ENCODE results near the gene AARSD1.
"Not testable (repeated sequence)": the region's sequence is repeated elsewhere in the genome, so short reads cannot be mapped to it uniquely, and the experiment has no call there.

Gene AARSD1, protein sequence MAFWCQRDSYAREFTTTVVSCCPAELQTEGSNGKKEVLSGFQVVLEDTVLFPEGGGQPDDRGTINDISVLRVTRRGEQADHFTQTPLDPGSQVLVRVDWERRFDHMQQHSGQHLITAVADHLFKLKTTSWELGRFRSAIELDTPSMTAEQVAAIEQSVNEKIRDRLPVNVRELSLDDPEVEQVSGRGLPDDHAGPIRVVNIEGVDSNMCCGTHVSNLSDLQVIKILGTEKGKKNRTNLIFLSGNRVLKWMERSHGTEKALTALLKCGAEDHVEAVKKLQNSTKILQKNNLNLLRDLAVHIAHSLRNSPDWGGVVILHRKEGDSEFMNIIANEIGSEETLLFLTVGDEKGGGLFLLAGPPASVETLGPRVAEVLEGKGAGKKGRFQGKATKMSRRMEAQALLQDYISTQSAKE

DNA sequence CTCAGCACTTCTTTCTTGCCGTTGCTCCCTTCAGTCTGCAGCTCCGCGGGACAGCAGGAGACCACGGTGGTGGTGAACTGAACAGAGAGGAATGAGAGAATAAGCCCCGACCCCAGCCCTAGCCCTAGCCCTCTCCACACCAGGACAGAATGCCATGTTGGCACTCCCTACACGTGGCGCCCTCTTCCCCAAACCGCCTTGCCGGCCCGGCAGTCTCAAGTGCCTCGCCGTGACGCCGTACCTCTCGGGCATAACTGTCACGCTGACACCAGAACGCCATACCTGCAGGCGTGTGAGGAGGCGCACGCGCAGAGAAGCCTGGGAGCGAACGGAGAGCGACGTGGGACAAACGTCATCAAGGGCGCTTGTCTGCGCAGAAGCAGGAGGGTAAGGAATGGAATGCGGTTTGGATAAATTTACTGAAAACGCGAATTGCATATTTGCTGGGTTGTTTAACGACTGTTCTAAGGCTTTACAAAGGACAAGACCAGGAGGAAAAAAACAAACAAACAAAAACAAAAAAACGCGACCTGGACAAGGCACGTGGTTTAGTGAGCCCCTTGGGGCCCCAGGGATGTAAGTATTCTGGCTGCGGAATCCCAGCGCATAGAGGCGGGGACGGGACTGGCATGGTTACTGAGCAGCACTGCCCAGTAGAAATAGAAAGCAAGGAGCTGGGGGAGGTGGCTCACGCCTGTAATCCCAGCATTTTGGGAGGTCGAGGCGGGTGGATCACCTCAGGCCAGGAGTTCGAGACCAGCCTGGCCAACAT lies at the start of gene AARSD1:
AARSD1 (minus strand) TSS at position 294 of the 772 bp plus-strand sequence; CDS start at position 280, 14 bp downstream.
- Mint-ChIP-seq H3K27me3 (no peaks in the 10 kb centered on the region), H3K4me3 (peak within 1 kb of the TSS; percentile 88), H3K27ac (peak within 1 kb of the TSS; percentile 97), H3K4me1 (peaks cover 23% of the 10 kb centered on the region), H3K9me3 (no peaks in the 10 kb centered on the region), H3K36me3 (peaks cover 16% of the 10 kb centered on the region)
- peak; percentile 95 for DNase-seq
- CTCF ChIA-PET, result no interaction called here

GRCh38 chr17:43013296-43013695 lies 49.0 kb upstream of the AARSD1 start:
- no peak overlapping the region for H3K27ac Mint-ChIP-seq
- no peak overlapping the region for H3K4me3 Mint-ChIP-seq
- H3K9me3 Mint-ChIP-seq, result no peaks in the 10 kb centered on the region
- no peak for DNase-seq
- CTCF ChIA-PET, result no interaction called here
- peaks cover 20% of the 10 kb centered on the region for H3K4me1 Mint-ChIP-seq
- H3K27me3 Mint-ChIP-seq, result no peaks in the 10 kb centered on the region
- H3K36me3 Mint-ChIP-seq, result peaks cover 32% of the 10 kb centered on the region

DNA sequence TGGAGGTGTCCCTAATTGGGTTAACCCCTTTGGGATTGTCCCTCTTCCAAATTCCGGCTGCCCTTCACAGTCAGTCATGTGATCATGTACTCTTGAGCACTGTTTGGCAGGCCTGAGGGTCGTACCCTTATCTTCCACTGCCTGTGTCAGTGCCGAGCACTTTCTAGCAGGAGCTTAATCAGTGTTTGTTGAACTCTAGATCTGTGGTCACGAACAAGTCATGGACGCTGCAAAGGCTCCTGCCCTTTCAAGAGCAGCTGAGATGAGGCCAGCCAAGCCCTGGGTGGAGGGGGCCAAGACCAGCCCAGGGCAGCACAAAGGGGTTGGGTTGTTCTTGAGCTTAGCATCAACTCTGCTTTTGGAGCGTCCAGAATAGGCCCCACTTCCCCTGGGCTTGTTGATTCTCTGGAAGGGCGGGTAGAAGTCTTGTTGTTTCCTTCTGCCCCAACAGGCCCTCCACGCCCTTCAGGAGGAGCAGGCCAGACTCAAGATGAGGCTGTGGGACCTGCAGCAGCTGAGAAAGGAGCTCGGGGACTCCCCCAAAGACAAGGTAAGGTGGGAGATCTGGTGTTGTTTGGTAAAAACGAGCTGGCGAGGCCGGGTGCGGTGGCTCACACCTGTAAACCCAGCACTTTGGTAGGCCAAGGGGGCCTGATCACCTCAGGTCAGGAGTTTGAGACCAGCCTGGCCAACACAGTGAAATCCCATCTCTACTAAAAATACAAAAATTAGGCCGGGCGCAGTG lies 47.6 kb upstream of the AARSD1 start:
- Mint-ChIP-seq H3K27ac (no peak overlapping the region), H3K4me3 (no peak overlapping the region), H3K27me3 (no peaks in the 10 kb centered on the region), H3K4me1 (peaks cover 29% of the 10 kb centered on the region), H3K9me3 (no peaks in the 10 kb centered on the region), H3K36me3 (peaks cover 33% of the 10 kb centered on the region)
- CTCF ChIA-PET, result no interaction called here
- DNase-seq, result no peak

- no peak overlapping the region for H3K27ac Mint-ChIP-seq
- no peak overlapping the region for H3K4me3 Mint-ChIP-seq
- peaks cover 39% of the 10 kb centered on the region for H3K36me3 Mint-ChIP-seq
- no peaks in the 10 kb centered on the region for H3K9me3 Mint-ChIP-seq
- H3K4me1 Mint-ChIP-seq, result peaks cover 38% of the 10 kb centered on the region
- no peaks in the 10 kb centered on the region for H3K27me3 Mint-ChIP-seq
- DNase-seq, result no peak
- CTCF ChIA-PET, result interaction anchor here (1.1 kb wide), 1 partner anchor 14 kb away, joined by 3 read pairs; no protein-coding TSS in a partner anchor
Measured at GRCh38 chr17:43010667-43011308, 46.5 kb upstream of the AARSD1 start.

- no peaks in the 10 kb centered on the region for H3K27me3 Mint-ChIP-seq
- CTCF ChIA-PET, result interaction anchor here (0.7 to 1.4 kb wide), 4 partner anchors 9 to 36 kb away, joined by 3 to 11 read pairs (median 3); partner anchors contain the start of gene RPL27
- H3K4me1 Mint-ChIP-seq, result peaks cover 35% of the 10 kb centered on the region
- DNase-seq, result peak; percentile 93
- peak within 1 kb of the TSS; percentile 99 for H3K27ac Mint-ChIP-seq
- H3K36me3 Mint-ChIP-seq, result peaks cover 29% of the 10 kb centered on the region
- H3K9me3 Mint-ChIP-seq, result no peaks in the 10 kb centered on the region
- H3K4me3 Mint-ChIP-seq, result peak within 1 kb of the TSS; percentile 100
Measured at GRCh38 chr17:43006639-43007551, 42.6 kb upstream of the AARSD1 start, which contains the start of gene IFI35. Gene IFI35 (plus strand): TSS chr17:43006784. CDS start chr17:43006948, 164 bp downstream.

- Mint-ChIP-seq H3K27ac (peak overlapping the region; percentile 49), H3K4me3 (no peak overlapping the region), H3K9me3 (no peaks in the 10 kb centered on the region), H3K36me3 (peaks cover 40% of the 10 kb centered on the region), H3K27me3 (no peaks in the 10 kb centered on the region), H3K4me1 (peaks cover 41% of the 10 kb centered on the region)
- no peak for DNase-seq
- CTCF ChIA-PET, result interaction anchor here (0.6 kb wide), 1 partner anchor 173 kb away, joined by 6 read pairs; no protein-coding TSS in a partner anchor
Measured at GRCh38 chr17:43003542-43004172, 39.4 kb upstream of the AARSD1 start.

- H3K9me3 Mint-ChIP-seq, H3K27ac Mint-ChIP-seq, H3K4me3 Mint-ChIP-seq, CTCF ChIA-PET, DNase-seq, H3K27me3 Mint-ChIP-seq: not testable (repeated sequence)
- Mint-ChIP-seq H3K4me1 (peaks cover 35% of the 10 kb centered on the region), H3K36me3 (peaks cover 36% of the 10 kb centered on the region)
Measured at GRCh38 chr17:43000894-43001293, 36.6 kb upstream of the AARSD1 start.

GRCh38 chr17:42999003-42999525 lies 34.8 kb upstream of the AARSD1 start:
- CTCF ChIA-PET, result interaction anchor here (1.4 to 1.7 kb wide), 3 partner anchors 25 to 311 kb away, joined by 3 to 5 read pairs (median 3); partner anchors contain the start of gene PSME3
- Mint-ChIP-seq H3K9me3 (no peaks in the 10 kb centered on the region), H3K4me1 (peaks cover 35% of the 10 kb centered on the region), H3K4me3 (peak overlapping the region; percentile 90), H3K36me3 (peaks cover 36% of the 10 kb centered on the region), H3K27me3 (no peaks in the 10 kb centered on the region), H3K27ac (peak overlapping the region; percentile 98)
- no peak for DNase-seq

DNA sequence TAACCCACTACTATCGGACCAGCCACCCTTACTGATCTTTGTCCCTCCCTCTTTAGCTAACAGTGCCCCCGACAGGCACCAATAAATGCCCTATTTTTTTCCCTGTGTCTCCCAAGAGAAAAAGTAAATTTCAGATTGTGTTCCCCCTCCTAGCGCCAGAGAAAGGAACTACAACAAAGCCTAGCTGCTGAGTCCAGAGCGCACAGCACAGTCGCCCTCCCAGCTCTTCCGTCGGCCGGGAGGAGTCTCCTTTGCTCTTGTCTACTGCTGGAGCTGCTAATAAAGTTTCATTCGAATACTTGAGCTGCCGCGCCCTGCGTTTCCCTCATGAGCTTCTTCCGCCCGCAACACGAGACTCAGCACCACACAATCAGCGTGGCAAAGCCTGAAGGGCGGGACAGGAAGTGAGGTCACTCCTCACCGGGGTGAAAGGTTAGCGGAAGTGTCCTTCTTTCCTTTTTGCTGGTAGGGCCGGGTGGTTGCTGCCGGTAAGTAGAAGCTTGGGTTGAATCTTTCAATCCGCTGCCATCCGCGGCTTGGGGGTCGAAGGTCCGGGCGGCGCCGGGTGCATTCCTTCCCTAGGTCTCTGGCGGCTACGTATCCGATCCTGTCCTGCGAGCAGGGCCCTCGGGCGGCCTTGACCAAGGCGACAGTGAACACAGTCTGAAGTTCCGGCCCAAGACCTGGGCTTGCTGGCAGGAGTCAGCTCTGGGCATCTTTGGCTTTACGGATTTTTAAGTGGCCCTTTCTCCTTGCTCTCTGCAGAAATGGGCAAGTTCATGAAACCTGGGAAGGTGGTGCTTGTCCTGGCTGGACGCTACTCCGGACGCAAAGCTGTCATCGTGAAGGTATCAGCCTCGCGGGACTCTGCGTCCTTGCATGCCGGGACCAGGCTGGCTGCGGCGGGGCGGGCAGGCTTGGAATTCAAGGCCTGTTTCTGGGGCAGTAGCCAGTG lies 34.0 kb upstream of the AARSD1 start, which contains the start of gene RPL27:
RPL27 (plus strand) TSS at position 436 of the 955 bp plus-strand sequence; CDS start at position 768, 332 bp downstream.
- CTCF ChIA-PET, result interaction anchor here (0.6 to 2.1 kb wide), 21 partner anchors 8 to 477 kb away, joined by 3 to 11 read pairs (median 3); partner anchors contain the start of genes BECN1, PSME3, PTGES3L and RUNDC1
- Mint-ChIP-seq H3K4me1 (peaks cover 35% of the 10 kb centered on the region), H3K27me3 (no peaks in the 10 kb centered on the region), H3K9me3 (no peaks in the 10 kb centered on the region), H3K36me3 (peaks cover 30% of the 10 kb centered on the region), H3K4me3 (peak within 1 kb of the TSS; percentile 90), H3K27ac (peak within 1 kb of the TSS; percentile 98)
- peak; percentile 99 for DNase-seq

- no peaks in the 10 kb centered on the region for H3K9me3 Mint-ChIP-seq
- peaks cover 35% of the 10 kb centered on the region for H3K4me1 Mint-ChIP-seq
- CTCF ChIA-PET, result interaction anchor here (0.7 to 2.1 kb wide), 18 partner anchors 9 to 476 kb away, joined by 3 to 11 read pairs (median 3); partner anchors contain the start of genes BECN1, PSME3, PTGES3L and RUNDC1
- H3K4me3 Mint-ChIP-seq, result peak overlapping the region; percentile 90
- H3K36me3 Mint-ChIP-seq, result peaks cover 29% of the 10 kb centered on the region
- H3K27me3 Mint-ChIP-seq, result no peaks in the 10 kb centered on the region
- DNase-seq, result no peak
- peak overlapping the region; percentile 98 for H3K27ac Mint-ChIP-seq
Measured at GRCh38 chr17:42997390-42997983, 33.2 kb upstream of the AARSD1 start.

- H3K27ac Mint-ChIP-seq, H3K9me3 Mint-ChIP-seq, H3K27me3 Mint-ChIP-seq, H3K4me3 Mint-ChIP-seq, DNase-seq: not testable (repeated sequence)
- Mint-ChIP-seq H3K4me1 (peaks cover 15% of the 10 kb centered on the region), H3K36me3 (peaks cover 27% of the 10 kb centered on the region)
- CTCF ChIA-PET, result interaction anchor here (0.5 kb wide), 1 partner anchor 394 kb away, joined by 4 read pairs; no protein-coding TSS in a partner anchor
Measured at GRCh38 chr17:42993913-42994312, 29.7 kb upstream of the AARSD1 start.
